Left colon (tissue), 2 donors: Measurements from ENCODE around the gene ULK4. TPM values are rescaled to one million over a fixed set of nuclear protein-coding genes. Genes with fewer than 3 reads are reported as not detected.

Source experiments
- ATAC-seq: fragments of 200-7000 bp; cut with Tn5 transposase; one replicate; pipeline ENCODE4 v1.9.1; 2020; ENCODE audit warnings: mild to moderate bottlenecking, moderate library complexity
- DNase-seq, 2 donors: peaks; one replicate each; pipeline ENCODE4 v3.0.0-alpha.2; 2020
- intact Hi-C, 2 donors: fragments of 100-400 bp; cut with DNase I in 1 of 2; cut with micrococcal nuclease in 1 of 2; formaldehyde crosslinking; loops; one replicate each; pipeline versions ENCODE4 v1.11.2 to v1.14.0; 2022; cut with DNase I, micrococcal nuclease
- total RNA-seq, 2 donors: library from RNA; stranded (reverse); fragmentation: NEBNext Ultra II Directional; extraction: Animal tissue kit (Norgen Biotek cat#: 25700); gene quantifications; one replicate each; pipeline ENCODE4 v1.2.1, GENCODE V29; 2021
- donor health status: DM: no; HTN: no; CAD: no.
- donor health status: DM: yes; HTN: yes; CAD: no.

The ULK4 gene
- total RNA-seq, 2 donors from 2014 or later: 5.3 to 5.7 TPM

DNA sequence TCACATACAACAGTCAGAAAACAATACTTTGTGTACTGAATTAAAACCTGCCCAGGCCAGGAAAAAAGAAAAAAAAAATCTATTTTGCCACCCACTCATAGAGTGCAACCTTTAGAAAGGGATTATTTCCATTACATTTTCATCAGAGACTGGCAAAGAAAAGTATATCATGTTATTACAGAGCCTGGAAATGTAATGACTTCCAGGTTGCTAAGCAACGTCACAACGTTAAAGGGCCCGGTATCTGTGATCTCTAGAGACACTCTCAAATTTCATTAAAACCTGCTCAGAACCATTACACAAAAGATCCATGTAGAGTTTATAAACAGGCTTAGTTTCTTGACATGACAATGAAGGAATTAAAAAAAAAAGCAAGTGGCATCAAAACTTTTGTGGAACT, 592.1 kb downstream of the ULK4 start:
- DNase-seq (no peak), ATAC-seq (no peak)
- intact Hi-C loops: no loop called here

DNA sequence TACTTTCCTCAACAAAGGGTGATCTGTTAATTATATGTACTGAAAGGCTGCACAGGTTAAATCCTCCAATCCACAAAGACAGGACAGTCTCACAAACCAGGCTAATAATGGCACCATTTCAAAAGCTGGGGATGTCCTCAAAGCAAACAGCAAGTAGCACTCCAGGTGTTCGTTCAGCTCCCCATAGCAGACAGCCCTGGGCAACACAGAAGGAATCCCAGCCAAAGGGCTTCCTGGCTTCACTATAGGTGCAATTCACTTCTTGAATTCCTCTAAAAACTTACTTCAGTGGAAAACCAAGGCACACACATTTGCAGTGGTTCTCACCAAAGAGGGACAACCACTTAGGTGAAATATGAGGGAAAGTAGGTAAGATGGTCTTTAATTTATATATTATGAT, 595.9 kb downstream of the ULK4 start:
- intact Hi-C loops: no loop called here
- DNase-seq (no peak), ATAC-seq (no peak)

DNA sequence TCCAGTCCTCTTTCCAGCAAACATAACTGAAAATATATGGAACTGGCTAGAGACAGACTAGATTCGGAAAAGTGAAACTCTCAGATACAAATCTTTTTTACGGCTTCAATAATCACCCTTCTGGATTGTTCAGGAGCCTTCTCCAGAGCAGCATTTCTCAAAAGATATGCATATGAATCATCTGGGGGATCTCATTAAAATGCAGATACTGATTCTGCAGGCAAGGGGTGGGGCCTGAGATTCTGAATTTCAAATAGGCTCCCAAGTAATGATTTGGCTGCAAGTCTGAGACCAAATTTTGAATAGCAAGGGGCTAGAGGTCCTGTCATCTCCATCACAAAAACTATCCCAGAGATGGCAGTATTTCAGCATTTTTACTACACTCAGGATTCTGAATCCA, 597.2 kb downstream of the ULK4 start:
- intact Hi-C loops: no loop called here

DNA sequence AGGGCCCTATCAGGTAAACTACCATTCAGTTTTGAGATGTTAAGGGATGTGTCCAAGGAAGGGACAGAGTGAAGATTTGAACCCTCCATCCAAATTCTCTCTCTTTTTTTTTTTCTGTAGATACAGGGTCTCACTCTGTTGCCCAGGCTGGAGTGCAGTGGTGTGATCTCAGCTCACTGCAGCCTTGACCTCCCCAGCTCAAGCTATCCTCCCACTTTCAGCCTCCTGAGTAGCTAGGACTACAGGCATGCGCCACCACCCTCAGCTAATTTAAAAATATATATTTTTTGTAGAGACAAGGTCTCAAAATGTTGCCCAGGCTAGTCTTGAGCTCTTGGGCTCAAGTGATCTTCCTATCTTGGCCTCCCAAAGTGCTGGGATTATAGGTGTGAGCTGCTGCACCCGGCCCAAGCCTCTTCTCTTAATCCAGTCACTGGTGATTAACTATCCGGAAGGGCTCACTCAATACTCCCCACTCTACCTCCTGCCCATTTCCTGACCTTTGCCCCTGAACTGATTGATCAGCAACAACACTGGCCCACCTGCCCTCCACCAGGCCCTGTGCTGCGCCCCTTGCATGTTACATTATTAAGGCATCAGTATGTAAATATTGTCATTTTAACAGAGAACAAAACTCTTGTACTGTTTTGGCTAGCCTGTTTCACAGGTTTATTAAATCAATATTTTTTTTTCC, 597.9 kb downstream of the ULK4 start:
- intact Hi-C loops: no loop called here
- DNase-seq (no peak), ATAC-seq (no peak)

More for the DNA sequence above, 597.2 kb downstream of the ULK4 start:
- ATAC-seq (no peak), DNase-seq (no peak)

DNA sequence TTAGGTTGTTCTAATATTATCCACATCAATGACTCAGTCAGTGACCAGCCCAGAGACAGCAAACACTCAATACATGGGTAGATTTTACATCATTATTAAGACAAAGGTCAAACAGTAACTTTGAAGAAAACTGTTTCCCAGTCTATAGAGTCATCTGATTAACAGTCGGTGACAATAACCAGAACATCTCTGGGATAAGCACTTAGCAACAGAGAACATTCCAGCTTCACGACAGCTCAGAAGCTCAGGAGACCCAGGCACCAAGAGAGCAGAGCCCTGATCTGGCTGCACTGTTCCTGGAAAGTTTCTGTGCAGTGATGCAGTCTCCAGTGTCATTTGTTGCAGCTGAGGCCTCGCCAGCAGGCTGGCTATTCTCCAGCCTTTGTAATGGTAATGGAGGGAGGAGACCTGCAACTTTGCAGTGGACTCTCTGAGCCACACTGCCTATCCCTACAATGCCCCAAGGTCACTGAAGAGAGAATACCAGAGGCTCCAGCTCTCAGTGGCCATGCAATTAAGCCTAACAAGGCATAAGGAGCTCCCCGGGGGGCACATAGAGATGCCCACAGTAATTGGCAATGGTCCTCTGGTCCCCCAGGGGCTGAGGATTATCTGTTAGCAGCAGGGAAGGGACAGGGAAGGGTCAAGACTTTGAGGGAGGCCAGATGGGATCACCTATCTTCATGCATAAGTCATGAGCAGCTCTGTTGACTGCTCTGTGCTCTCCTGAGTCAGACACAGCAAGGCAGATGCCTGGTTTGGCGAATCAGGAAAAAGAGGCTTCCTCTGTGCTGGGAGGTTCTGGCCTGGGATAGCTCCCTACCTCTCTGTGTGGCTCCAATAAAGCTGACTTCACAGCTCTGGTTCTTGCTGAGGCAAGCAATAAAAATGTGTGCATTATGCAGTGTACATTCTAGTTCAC, 599.0 kb downstream of the ULK4 start:
- ATAC-seq (no peak), DNase-seq (no peak)
- intact Hi-C loops: no loop called here

DNA sequence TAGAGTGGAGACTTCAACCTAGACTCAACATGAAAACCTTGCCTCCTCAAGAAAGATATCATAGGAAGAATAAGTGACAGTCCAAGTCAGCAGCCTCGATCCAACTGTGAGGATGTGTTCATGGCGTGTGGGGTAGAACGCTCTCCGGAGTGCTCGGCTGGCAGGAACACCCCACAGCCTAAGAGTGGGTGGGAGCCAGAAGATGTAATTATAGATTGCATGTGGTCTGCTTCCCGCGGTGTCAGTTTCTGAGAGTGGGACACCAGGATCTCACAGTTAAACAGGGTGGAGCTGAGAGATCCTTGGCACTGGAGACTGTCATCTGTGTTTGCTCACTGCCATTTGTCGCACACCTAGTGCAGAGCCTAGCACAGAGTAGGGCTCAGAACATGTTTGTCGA, 604.6 kb downstream of the ULK4 start:
- DNase-seq: no peak
- intact Hi-C loops: no loop called here
- no peak for ATAC-seq

DNA sequence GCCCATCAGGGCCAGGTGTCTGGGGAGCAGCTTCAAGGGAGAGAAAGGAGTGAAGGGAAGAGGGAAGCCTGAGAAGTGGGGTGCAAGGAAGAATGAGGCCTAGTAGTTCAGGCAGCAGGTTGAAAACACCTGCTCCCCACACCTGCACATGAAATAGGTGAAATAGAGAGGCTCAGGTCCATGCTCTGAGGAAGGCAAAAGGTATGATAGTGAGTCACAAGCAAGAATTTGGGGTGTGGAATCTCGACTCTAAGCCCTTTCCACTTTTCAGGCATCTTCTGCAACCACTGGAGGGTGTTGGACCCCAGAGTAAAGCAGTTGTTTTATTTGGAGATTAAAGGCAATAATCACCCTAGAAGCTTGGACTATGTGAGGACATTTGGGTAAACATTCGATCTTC, 605.1 kb downstream of the ULK4 start:
- intact Hi-C loops: no loop called here
- DNase-seq: no peak
- ATAC-seq: no peak

DNA sequence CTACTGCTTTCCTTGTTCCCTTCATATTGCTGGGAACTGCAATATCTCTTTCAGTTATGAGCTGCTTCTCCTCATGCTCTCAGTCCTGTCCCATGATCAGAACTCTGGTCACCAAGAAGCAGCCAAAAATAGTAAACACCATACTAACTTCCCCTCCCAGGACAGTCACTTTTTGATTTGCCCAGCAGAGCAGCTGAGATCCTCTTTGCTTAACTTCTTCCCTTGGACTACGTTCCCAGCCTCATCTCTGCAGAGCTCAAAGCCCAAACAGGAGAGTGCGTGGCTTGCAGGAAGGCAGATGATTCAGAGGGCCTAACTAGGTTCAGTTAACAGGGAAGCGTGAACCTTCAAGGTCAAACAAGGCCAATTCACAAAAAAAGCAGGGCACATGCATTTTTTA, 609.4 kb downstream of the ULK4 start:
- ATAC-seq (no peak), DNase-seq (no peak)
- intact Hi-C loops: no loop called here

DNA sequence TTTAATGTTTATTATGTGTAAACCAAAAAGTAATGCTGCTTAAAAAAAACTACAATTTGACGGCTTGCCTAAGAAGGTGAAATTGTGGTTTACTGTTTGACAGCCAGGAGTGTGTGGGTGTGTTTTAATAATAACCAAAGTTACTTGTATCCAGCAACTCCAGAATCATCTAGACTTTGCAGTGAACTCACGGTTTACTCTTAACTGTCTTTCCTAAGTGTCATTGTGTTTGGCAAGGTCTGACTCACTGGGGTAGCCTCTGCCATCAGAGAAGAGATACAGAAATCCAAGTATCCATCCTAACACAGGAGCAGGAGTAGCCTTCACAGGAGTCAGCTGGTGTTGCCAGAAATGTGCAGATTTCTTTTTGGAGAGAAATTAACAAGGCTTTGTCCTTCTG, 611.5 kb downstream of the ULK4 start:
- ATAC-seq (no peak), DNase-seq (no peak)
- intact Hi-C loops: no loop called here

DNA sequence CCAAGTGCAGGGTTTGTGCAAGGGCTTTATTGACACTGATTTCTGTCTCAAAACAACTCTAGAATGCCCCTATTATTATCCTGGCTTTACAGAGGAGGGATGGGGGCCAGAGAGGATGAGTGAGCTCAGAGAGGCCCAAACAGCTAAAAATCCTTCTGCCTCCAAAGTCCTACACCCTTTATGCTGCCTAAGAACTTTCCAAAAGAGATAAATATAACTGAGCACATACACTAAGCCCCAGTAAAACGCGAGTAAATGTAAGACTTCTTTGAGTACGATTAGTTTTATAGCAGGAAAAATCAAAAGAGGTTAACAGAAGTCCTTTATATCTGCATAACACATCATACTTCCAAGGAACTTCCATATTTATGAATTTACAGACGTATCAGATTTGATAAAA, 613.5 kb downstream of the ULK4 start:
- no peak for DNase-seq
- intact Hi-C loops: no loop called here
- ATAC-seq: no peak

DNA sequence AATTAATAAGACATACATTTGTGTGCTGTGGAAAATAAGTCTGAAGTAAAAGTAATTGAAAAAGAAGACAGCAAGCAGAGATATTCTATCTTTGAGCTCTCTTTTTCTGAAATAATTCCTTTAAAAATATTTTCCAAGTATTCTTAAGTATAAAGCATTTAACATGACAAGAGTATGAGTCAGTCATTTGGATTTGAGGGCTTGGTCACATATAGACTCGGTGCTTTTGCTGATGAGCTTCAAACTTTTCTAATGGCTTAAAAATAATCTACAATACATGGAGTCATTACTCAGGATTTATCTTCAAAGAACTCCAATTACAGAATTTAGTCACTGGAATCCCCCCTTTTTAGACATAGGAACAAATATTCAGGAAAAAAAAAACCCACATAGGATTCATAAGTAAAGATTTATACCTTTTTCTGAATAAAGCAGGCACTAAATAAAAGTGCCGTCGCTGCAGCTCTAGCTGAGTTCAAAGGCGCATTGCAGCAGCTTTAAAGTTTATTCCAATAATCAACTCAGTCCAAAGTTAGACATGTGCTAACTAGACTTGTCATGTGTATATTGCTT, 615.1 kb downstream of the ULK4 start:
- ATAC-seq (no peak), DNase-seq (no peak)
- intact Hi-C loops: no loop called here

DNA sequence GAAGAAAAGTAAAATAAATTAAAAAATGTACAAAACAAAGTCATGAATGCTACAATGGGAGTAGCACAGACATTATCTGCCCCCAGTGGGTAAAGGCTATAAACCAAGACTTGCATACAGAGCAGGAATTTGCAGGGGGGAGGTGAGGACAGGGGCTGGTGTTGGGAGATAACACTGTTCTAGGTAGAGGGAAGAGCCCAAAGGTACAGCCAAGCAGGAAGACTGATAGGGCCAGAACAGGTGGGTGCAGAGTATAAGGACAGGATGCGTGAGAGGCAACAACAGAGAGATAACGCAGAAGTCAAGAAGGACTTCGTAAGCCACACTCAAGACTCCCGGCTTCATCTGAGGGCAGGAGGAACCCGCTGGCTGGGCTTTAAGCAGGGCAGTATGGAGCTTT, 616.1 kb downstream of the ULK4 start:
- intact Hi-C loops: no loop called here
- DNase-seq (no peak), ATAC-seq (no peak)

DNA sequence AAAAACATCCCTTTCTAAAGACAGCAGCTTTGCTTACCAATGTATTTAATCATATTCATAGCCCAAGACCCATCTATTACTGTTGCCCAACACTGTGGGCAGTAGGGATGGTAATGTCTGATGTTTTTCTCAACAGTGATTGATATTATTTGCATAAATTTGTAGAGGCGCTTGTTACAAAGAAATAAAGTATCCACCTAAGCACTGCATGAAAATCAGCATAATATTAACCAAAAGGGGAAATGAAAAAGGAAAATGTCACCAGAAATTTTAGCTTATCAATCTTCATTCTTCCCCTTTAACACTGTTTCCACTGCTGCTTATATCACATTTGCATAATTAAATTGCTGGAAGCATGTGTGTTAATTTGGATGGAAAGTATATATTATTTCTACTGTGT, 622.1 kb downstream of the ULK4 start:
- intact Hi-C loops: no loop called here

DNA sequence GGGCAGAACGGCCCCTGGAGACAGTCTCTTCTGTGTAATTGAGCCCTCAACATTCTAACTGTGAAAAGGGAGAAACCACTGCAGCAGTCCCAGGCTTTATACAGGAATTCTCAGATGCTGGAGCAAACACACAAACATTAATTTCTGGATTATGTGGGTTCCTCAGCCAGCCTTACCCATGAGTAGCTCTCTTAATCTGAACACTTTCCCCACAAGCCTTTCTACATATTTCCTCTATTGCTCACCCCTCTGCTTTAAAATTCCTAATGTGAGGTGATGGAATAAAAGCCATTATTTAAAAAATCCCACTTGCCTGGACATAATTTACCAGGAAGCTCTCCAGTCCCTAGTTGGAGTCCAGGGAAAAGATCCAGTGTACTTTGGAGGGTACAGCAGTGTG, 623.6 kb downstream of the ULK4 start:
- intact Hi-C loops: no loop called here
- DNase-seq: no peak
- ATAC-seq: no peak

More for the DNA sequence above, 622.1 kb downstream of the ULK4 start:
- ATAC-seq (no peak), DNase-seq (no peak)

DNA sequence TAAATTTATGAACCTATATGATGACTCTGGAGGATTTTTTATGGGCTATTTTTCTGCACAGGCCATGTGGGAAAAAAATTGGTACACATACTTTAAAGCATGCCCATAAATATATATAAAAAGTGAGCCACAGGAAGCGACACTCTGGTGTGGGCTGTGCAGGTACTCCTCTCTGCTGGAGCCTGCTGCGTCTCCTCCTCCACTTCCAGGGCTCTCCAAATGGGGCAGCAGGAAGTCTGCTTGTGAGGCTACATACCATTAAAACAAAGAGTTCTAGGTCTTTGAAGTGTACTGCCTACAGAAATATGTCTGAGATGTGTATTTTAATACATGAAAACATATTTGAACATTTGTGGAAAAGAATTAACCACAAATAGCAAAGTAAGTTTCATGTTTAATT, 627.5 kb downstream of the ULK4 start:
- intact Hi-C loops: no loop called here
- no peak for ATAC-seq
- DNase-seq: no peak

DNA sequence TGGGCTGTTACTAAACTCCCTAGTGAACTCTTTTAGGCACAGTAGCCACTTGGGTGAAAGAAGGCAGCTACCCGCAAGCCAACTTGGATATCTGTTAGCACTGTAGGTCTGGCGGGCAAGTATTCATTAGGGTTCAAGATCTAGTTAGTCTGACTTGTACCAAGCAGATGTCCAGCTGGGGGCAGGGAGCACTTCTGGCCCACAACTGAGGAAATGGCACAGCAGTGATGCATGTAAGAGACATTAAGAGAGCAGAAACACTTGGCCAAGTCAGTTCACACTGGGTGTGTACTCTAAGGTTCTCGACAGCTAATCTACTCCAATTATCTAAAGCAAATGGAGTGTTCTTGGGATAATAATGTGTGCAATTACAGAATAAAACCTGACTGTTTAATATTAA, 630.9 kb downstream of the ULK4 start:
- no peak for DNase-seq
- intact Hi-C loops: no loop called here
- no peak for ATAC-seq

DNA sequence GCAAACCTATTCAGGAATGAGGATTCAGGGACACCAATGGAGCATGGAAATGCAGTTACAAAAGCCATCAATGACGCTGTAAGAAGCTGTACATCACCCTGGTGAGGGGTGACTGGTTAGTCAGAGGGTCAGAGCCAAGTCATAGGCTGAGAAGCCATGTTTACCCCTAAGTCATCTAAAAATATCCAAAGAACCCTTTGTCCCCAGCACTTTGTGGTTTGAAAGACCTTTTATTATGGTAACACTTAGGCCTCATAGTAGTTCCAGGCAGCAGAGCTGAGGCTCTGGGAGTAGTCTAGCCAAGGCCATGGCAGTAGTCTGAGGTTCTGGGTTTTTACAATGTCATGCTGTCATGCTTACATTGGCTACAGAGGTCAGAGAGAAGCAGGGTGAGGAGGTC, 631.4 kb downstream of the ULK4 start:
- ATAC-seq: no peak
- DNase-seq: no peak
- intact Hi-C loops: no loop called here

DNA sequence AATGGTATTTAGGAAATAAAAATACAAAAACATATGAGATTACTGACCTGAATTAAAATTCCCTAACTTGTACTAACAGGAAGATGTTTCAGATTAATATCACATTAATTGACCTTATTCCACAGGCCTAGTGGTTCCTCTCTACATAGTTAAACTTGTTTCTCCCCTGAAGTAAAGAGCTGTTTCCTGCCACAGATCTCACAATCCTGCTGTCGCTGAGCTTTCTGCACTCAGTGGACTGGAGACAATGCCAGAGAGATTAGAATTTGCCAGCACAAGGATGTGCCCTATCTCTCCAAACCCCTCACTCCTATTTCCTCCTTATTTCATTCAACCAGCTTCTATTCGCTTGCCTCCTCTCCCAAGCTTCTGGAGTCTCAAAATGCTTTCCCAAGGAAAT, 632.0 kb downstream of the ULK4 start:
- DNase-seq (no peak), ATAC-seq (no peak)
- intact Hi-C loops: no loop called here

DNA sequence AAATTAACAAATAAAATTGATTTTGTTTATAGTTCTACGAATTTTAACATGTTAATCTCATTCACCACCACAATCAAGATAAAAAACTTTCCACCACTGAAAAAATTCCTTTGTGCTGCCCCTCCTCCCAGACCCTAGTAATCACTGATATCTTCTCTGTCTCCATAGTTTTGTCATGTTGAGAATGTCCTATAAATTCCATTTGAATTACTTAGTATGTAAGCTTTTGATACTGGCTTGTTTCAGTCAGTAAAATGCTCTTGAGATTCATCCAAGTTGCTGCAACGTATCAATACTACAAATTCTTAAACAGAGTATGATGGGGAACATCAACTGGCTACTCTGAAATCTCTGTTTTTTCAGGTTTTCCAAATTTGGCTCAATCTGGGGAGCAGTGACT, 633.0 kb downstream of the ULK4 start:
- intact Hi-C loops: no loop called here
- ATAC-seq (no peak), DNase-seq (no peak)

DNA sequence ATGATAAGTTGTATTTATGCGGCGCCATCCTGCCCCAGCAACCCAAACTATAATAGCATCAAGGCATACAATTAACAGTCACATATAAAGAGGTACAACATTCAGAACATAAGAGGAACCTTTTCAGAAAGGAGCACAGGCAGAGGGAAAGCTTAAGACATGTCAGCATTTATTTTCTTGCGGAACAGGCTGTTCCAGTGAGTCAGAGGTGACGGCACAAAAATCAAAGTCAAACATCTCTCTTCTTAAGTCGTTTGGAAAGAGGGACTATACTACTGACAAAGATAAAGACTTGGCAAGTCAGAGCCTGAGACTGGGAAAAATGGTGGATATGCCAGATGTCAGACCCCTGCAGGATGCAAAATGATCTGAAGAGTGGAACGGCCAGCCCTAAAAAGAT, 634.2 kb downstream of the ULK4 start:
- ATAC-seq: no peak

More for the DNA sequence above, 634.2 kb downstream of the ULK4 start:
- intact Hi-C loops: no loop called here
- DNase-seq: no peak
